ENCODE data around the gene MRTFA.

The MRTFA gene

DNA sequence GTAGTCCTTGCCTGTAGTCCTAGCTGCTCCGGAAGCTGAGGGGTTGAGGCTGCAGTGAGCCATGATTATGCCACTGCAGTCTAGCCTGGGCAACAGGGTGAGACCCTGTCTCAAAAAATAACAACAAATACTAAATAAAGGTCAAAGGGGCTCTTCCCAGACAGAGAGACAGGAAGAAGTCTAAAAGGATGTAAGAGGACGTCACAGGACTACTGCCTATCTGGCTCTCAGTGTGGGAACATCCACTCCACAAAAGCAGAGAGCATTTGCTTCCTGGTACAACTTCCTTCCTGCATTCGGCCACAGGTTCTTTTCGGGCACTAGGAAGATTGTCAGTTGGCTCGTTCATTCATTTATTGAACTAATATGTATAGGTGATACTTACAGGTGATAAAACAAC is 155.5 kb downstream of the MRTFA start:
- H3K4me3 ChIP-seq (replicated peaks; ENCODE audit: low read depth, low read length): no peak overlapping the region
- TF ChIP-seq, protein P1, sequence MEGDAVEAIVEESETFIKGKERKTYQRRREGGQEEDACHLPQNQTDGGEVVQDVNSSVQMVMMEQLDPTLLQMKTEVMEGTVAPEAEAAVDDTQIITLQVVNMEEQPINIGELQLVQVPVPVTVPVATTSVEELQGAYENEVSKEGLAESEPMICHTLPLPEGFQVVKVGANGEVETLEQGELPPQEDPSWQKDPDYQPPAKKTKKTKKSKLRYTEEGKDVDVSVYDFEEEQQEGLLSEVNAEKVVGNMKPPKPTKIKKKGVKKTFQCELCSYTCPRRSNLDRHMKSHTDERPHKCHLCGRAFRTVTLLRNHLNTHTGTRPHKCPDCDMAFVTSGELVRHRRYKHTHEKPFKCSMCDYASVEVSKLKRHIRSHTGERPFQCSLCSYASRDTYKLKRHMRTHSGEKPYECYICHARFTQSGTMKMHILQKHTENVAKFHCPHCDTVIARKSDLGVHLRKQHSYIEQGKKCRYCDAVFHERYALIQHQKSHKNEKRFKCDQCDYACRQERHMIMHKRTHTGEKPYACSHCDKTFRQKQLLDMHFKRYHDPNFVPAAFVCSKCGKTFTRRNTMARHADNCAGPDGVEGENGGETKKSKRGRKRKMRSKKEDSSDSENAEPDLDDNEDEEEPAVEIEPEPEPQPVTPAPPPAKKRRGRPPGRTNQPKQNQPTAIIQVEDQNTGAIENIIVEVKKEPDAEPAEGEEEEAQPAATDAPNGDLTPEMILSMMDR (IDR thresholded peaks at IDR 0.05; ENCODE audit: low read depth, low read length, missing control alignments): no peak
- no peak for DNase-seq (ENCODE audit: extremely low read depth, low read depth)

DNA sequence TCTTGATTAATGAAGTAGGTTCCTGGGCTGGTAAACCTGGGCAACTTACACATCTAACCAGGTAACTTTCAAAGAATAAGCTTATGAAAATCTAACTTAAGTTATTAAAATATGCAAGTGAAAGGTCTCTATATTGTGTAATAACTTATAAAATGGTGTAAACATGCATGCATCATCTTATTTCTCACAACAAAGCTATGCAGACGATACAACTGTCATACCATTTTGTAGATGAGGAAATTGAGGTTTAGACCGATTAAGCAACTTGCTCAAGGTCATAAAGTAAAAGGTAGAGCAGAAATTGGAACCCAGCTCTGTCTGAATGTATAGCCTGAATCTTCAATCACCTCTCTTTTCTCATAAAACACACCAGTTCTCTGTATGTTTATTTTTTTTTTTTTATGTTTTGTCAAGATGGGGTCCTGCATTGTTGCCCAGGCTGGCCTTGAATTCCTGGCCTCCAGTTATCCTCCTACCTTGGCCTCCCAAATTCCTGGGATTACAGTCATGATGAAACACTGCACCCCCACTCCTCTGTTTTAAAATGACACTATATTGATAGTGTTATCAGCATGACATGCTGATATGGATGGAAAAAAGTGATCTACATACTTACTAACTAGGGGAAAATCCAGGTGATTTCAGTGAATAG is 156.5 kb downstream of the MRTFA start:
- no peak overlapping the region for H3K4me3 ChIP-seq (replicated peaks; ENCODE audit: low read depth, low read length)
- no peak for DNase-seq (ENCODE audit: extremely low read depth, low read depth)
- TF ChIP-seq, protein P1 (IDR thresholded peaks at IDR 0.05; ENCODE audit: low read depth, low read length, missing control alignments): no peak

DNA sequence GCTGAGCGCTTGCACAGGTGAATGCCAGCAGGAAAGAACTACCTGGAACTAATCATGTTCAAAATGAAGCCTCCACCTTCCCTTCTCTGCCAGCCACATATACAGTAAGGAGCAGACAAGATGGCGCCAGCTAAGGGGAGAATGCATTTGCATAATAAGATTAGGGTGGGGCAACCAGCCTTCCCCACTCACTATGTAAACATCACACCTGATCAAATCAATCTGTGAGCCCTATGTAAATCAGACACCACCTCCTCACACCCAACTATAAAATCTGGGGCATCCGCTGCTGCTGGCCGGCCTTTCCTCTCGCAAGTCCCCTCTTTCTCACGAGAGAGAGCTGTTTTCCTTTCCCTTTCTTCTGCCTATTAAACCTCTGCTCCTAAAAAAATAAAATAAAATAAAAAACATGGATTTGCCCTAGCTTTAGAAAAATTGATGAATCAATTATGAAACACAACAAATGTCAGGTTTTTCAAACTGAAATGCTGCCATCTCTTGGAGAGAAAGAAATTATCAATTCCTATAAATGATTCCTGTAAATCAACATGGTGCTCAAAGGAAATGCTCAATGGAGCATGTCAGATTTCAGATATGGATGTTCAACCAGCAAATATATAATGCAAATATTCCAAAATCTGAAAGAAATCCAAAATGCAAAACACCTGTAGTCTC is 157.3 kb downstream of the MRTFA start:
- H3K4me3 ChIP-seq (replicated peaks; ENCODE audit: low read depth, low read length): no peak overlapping the region
- no peak for DNase-seq (ENCODE audit: extremely low read depth, low read depth)
- TF ChIP-seq, protein P1 (IDR thresholded peaks at IDR 0.05; ENCODE audit: low read depth, low read length, missing control alignments): no peak

DNA sequence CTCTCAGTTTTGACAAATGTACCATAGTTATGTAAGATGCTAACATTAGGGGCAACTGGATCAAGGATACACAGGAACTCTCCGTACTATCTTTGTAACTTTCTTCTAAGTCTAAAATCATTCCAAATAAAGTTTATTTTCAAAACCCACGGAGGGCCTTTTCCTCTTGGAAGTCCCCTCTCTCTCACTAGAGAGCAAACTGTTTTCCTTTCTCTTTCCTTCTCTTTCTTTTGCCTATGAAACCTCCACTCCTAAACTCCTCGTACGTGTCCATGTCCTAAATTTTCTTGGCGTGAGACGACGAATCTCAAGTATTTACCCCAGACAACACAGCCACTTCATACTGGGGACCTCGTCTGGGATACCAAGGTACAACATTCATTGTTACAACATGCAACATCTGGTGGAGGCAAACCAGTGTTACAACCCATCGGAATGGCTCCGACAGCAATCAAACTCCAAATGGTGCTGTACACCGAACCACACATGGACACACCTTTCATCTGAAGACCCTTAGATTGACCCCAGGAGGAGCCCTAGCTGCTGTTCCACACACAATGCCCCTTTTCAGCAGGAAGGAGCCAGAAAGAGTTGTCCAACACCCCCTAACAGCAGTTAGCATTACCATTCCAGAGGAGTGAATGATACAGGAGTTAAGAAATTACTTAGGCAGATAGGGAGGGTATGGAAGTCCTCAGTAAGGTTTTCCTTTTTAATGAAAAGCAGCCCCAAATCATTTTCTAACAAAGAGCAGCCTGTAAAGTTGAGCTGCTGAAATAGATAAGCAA is 158.0 kb downstream of the MRTFA start:
- DNase-seq (ENCODE audit: extremely low read depth, low read depth): no peak
- TF ChIP-seq, protein P1 (IDR thresholded peaks at IDR 0.05; ENCODE audit: low read depth, low read length, missing control alignments): no peak
- H3K4me3 ChIP-seq (replicated peaks; ENCODE audit: low read depth, low read length): no peak overlapping the region

DNA sequence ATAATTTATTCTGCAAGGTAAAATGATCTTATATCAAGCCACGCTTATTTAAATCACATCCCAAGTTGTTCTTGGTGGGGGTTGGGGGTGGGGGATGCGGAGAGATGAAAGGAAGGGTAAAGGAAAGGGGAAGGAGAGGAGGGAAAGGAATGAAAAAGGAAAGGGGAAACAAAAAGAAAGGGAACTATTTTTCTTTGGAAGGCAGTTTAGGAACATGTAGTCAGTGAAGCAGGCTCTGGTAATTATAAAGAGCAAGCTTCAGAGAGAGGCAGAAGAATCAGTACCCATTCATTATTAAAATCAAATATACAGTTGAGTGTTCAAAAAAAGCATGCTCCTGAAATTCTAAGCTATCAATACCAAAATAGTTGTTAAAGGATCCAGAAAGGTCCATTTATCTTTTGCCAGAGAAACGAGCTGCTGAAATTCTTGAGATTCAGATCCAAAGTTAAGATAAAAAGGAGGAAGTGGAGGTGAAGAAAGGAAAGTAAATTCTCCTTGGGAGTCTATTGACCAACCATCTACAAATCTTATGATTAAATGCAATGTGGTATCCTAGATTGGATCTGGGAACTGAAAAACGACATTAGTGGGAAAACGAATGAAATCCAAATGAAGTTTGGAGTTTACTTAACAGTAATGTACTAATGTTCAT is 158.7 kb downstream of the MRTFA start:
- no peak overlapping the region for H3K4me3 ChIP-seq (replicated peaks; ENCODE audit: low read depth, low read length)
- TF ChIP-seq, protein P1 (IDR thresholded peaks at IDR 0.05; ENCODE audit: low read depth, low read length, missing control alignments): no peak
- DNase-seq (ENCODE audit: extremely low read depth, low read depth): no peak

DNA sequence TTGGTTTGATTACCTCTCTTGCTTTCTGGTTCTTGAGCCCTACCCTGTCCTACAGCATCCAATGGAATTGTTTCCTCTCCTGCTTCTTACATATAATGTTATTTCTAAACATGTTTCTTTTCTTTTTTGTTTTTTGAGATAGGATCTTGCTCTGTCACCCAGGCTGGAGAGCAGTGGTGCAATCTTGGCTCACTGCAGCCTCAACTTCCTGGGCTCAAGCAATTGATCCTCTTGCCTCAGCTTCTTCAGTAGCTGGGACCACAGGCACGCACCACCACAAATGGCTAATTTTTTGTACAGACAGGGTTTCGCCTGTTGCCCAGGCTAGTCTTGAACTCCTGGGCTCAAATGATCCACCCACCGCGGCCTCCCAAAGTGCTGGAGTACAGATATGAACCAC is 160.2 kb downstream of the MRTFA start:
- no peak overlapping the region for H3K4me3 ChIP-seq (replicated peaks; ENCODE audit: low read depth, low read length)
- TF ChIP-seq, protein P1 (IDR thresholded peaks at IDR 0.05; ENCODE audit: low read depth, low read length, missing control alignments): no peak
- DNase-seq (ENCODE audit: extremely low read depth, low read depth): no peak

Data from HFF-Myc (cell line).